Stimulated activated naive CD4-positive, alpha-beta T cell (primary cell): ENCODE data around the gene ERCC4.

Experiments used
- DNase-seq, 6 experiments: peaks; one replicate each; lab custom pipeline; 2025; lab: John Stamatoyannopoulos, UW

The ERCC4 gene

GRCh38 chr16:13948086-13948485, 28.1 kb downstream of the ERCC4 start:
- no peak for DNase-seq

GRCh38 chr16:13950821-13951547, 31.0 kb downstream of the ERCC4 start:
- DNase-seq, result no peak

GRCh38 chr16:13951611-13952010, 31.7 kb downstream of the ERCC4 start:
- no peak for DNase-seq

GRCh38 chr16:13953501-13953900, 33.5 kb downstream of the ERCC4 start:
- no peak for DNase-seq

GRCh38 chr16:13956635-13957196, 36.8 kb downstream of the ERCC4 start:
- no peak for DNase-seq

GRCh38 chr16:13957197-13958078, 37.5 kb downstream of the ERCC4 start:
- no peak for DNase-seq

GRCh38 chr16:13958474-13958873, 38.5 kb downstream of the ERCC4 start:
- DNase-seq, result no peak

GRCh38 chr16:13959626-13960025, 39.7 kb downstream of the ERCC4 start:
- DNase-seq, result no peak

- DNase-seq, result no peak
Observed at GRCh38 chr16:13961099-13961811, 41.3 kb downstream of the ERCC4 start.

GRCh38 chr16:13962232-13962631, 42.3 kb downstream of the ERCC4 start:
- DNase-seq, result no peak

- no peak for DNase-seq
Observed at GRCh38 chr16:13968835-13969234, 48.9 kb downstream of the ERCC4 start.

- no peak for DNase-seq
Observed at GRCh38 chr16:13969711-13970110, 49.8 kb downstream of the ERCC4 start.

GRCh38 chr16:13970708-13971422, 50.9 kb downstream of the ERCC4 start:
- DNase-seq, result no peak

- no peak for DNase-seq
Observed at GRCh38 chr16:13973321-13974023, 53.5 kb downstream of the ERCC4 start.

GRCh38 chr16:13977177-13977576, 57.2 kb downstream of the ERCC4 start:
- DNase-seq, result no peak

GRCh38 chr16:13982451-13982850, 62.5 kb downstream of the ERCC4 start:
- DNase-seq, result no peak

GRCh38 chr16:13983625-13984024, 63.7 kb downstream of the ERCC4 start:
- DNase-seq, result no peak

GRCh38 chr16:13984794-13985193, 64.8 kb downstream of the ERCC4 start:
- no peak for DNase-seq

GRCh38 chr16:13988038-13988437, 68.1 kb downstream of the ERCC4 start:
- no peak for DNase-seq

GRCh38 chr16:13992322-13992721, 72.4 kb downstream of the ERCC4 start:
- no peak for DNase-seq

GRCh38 chr16:13992976-13993375, 73.0 kb downstream of the ERCC4 start:
- no peak for DNase-seq
